Measurements from ENCODE around the gene TRPV3.
"Not testable (repeated sequence)": the region's sequence is repeated elsewhere in the genome, so short reads cannot be mapped to it uniquely, and the experiment has no call there.

Gene TRPV3

DNA sequence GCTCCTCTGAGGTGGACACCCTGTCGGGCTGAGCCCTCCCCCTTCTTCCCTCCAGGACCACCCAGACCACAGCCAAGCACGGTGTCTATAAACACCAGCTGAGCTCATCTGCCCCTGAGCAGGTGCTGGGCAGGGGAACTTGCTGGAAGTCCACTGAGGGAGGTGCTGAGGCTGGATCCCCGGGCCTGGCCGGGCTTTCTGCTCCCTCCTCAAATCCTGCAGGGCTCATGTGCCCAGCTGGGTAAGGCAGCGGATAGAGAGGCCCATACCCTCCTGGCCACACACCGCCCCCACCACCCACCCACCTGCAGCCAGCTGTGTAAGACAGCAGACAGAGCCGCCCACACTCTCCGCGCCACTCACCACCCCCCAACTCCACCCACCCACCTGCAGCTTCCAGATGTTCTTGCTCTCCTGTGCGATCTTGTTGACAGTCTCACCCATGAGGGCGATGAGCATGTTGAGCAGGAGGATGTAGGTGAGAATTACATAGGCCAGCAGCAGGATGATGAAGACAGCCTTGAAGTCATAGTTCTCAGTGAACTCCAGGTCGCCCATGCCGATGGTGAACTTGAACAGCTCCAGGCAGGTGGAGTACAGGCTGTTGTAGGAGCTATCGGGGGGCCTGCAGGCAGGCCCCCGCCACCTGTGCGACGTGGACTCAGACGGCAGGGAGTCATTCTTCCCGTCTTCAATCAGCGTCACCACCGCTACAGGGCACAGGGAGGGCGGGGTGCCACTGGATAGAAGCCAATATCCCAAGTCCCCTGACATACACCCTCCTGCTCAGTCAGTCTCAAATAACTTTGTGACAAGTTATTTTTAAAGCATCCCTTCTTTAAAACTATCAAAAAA is 15.9 kb upstream of the TRPV3 start:
- no peak for FAIRE-seq

DNA sequence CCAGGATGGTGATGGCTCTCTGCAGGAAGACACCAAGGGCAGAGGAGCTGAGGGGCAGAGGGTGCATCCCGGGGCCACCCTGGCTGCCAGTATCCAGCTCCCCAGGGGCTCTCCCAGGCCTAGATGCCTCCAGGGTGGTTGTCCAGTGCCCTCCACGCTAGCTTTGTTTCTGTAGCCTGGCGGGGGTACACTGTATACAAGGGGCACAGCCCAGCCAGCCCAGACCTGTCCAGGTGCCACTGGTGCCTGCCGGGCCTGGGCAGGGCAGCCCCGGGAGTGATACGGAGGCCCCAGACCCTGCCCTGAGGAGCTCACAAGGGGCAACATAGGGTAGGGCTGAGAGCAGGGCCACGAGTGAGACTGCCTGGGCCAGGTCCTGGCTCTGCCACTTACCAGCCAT is 14.6 kb upstream of the TRPV3 start:
- no peak for FAIRE-seq

- no peak for FAIRE-seq
Measured at GRCh38 chr17:3571043-3571900, 13.7 kb upstream of the TRPV3 start.

GRCh38 chr17:3569534-3570137 is 12.0 kb upstream of the TRPV3 start:
- FAIRE-seq: no peak

DNA sequence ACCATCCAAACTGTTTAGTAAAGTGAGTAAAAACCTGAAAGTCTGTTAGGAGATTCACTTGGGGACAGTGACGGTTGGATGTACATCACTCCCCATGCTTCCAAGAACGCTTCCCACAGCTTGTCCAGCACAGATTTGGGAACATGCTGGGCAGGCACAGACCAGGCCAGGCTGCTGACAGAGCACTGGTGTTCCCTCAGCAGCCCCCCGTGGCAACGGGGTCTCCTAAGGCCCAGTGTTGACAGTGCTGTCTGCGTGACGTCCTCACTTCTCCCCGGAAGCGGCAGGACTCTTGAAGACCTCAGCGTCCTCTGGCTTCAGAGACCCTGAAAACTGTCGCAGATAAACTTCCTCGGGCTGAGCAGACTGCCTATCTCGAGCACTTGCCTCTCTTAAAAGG is 8.9 kb upstream of the TRPV3 start:
- no peak for FAIRE-seq

DNA sequence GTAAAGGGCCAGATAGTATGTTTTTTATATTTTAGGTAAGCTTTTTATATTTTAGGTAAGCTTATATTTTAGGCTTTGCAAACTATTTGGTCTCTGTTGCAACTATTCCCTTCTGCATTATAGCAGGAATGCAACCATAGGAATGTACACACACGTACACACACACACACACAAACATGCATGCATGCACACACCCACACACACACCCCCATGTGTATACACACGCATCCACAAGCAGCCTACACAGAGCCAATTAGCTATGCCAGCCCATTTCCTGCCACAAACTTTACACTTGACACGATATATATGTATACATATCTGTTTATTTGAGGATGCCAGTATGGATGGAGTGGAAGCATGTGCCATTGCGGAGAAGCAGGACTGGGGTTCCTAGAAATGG is 7.5 kb upstream of the TRPV3 start:
- no peak for FAIRE-seq

DNA sequence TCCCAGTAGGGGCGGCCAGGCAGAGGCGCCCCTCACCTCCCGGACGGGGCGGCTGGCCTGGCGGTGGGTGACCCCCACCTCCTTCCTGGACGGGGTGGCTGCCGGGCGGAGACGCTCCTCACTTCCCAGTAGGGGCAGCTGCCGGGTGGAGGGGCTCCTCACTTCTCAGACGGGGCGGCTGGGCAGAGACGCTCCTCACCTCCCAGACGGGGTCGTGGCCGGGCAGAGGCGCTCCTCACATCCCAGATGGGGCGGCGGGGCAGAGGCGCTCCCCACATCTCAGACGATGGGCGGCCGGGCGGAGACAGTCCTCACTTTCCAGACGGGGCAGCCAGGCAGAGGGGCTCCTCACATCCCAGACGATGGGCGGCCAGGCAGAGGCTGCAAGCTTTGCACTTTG is 6.6 kb upstream of the TRPV3 start:
- not testable (repeated sequence) for FAIRE-seq

DNA sequence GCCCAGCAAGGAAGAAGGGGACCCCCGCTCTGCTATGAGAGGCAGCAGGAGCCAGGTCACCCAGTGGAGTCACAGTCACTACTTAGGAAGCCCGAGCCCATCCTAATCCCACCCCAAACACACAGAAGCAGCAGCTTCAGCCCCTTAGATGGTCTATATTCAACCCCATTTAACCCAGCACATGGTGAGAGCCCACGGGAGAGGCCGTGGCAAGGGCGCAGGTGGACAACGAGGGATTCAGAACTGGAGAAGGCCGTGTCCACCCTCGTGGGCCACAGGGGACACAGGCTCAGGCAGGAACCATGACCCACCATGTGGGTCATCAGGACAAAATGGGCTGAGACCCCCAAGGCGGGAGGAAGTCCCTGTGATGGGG is 1.6 kb upstream of the TRPV3 start:
- no peak for FAIRE-seq

DNA sequence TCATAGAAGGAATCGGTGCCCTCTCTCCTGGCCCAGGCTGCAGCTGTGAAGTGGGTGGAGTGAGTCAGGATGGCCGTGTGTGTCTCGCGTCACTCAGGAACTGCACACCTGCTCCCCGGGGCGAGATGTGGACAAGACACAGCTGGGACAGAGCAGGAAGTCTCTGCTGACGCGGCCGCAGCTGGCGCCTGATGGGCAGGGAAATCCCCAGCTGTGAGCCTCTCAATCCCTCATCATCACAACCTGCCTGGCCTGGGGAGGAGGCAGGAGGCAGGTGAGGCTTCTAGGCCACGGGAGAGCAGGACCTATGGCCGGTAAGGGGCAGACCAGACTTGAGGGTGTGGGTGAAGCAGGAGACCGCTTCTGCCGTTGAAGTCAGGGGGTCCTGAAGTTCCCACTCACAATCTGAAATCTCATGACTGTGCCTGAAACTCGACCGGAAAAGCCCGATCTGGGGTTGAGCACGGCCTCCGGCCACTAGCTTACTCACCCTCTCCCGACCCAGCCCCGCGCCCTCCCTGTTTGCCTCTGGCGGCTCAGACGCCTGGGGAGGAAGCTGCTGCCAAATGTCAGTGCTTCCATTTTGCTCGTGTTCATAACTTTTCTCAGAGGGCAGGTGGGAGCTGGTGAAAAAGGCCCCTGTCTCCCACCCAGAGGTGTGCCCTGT is 1.1 kb upstream of the TRPV3 start:
- no peak for FAIRE-seq

DNA sequence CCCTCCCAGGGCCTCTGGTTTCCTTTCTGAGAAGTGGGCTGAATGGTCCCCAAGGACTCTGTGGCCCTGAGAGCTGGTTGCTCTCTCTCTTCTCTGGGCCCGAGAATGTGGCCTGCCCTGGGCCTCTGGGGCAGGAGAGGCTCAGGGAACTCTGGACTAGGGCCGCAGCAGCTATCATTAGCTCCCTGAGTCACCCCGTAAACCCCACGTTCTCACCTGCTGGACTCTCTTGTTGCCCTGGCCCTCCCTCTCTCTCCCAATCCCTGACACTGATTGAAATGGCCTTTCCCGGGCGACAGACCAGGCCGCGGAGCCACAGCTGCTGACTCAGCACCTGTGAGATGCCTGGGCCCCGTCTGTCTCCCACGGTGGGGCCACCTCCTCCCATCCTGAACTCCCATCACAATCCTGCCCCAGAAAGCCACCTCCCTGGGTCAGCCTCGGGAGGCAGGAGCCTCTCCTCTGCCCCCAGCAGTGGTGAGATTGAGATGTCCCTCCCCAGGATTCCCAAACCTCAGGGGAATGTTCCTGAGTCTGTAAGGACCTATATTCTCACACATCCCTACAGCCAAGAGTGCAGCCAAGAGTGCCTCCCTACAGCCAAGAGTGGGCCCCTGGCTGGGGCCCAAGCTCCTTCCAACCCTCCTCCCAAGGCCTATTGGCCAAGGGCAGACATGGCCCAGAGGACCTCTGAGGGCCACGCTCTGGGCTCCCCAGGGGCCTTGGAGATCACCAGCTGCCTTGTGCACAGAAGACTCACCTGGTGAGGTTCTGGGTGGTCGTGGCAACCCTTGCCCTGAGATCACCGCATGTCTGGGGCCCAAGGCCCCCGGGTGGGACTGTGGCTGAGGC is 470 bp downstream of the TRPV3 start:
- FAIRE-seq: no peak

DNA sequence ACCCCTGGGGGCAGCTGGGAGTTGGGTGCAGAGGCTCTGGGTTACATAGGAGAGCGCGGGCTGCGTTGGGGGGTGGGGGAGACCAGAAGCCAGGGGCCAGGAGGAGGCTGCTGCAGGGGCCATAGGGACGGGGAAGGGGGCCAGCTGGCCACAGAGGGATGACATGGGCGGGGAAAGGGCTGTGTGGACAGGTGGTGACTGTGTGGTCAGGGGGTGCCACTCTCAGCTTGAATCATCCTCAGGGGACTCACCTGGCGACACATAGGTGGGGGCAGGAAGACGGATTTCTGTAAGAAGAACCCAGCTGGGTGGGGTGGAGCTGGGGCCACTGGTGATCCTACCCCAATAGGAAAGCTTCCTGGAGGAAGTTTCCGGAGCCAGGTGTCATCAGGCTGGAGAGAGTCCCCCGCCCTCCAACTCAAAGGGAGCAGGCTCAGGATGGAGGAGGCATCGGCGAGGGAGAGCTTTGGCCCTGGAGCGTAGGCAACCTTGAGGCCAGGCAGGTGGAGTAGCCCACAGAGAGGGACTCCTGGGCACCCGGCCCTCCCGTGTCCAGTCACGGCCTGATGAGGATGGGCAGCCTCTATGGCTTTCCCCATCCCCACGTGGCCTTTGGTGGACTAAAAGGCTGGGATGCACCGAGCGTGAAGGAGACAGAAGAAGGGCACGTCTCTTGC is 1.2 kb downstream of the TRPV3 start:
- no peak for FAIRE-seq

- FAIRE-seq: no peak
Measured at GRCh38 chr17:3555189-3555796, 2.3 kb downstream of the TRPV3 start.

DNA sequence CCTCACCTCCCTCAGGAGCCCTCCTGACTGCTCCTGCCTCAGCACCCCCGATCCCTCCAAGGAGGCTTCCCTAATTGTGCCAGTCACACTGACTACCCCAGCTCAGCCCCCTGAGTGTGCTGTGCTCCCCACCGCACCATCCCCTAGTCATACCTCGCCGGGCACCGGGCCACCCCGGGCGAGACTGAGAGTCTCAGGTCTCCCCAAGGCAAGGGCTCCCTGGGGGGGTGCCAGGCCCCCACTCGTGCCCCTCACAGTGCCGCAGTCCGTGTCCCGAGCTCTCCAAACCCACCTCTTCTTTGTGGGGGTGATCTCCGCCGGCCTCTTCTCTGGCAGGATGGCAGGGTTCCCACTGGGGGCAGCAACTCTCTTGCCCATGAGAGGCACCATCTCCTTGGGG is 3.2 kb downstream of the TRPV3 start:
- no peak for FAIRE-seq

GRCh38 chr17:3553419-3554401 is 3.9 kb downstream of the TRPV3 start:
- no peak for FAIRE-seq

DNA sequence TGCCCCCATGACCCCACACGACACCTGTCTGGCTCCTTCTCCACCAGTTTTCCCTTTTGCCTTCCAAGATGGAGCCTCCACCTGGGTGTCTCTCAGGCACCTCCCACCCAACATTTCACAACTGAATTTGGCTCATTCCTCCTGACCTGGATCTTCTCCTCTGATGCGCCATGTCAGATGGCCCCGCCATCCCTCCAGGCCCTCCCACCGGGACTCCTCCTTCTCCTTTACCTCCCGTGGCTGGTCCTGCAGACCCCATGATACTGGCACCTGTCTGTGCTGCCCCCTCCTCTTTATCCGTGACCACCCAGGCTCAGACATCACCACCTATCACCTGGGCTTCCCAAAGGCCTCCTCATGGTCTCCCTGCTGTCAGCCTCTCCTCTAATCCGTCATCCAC is 4.7 kb downstream of the TRPV3 start:
- FAIRE-seq: no peak

GRCh38 chr17:3551189-3551588 is 6.4 kb downstream of the TRPV3 start:
- FAIRE-seq: no peak

DNA sequence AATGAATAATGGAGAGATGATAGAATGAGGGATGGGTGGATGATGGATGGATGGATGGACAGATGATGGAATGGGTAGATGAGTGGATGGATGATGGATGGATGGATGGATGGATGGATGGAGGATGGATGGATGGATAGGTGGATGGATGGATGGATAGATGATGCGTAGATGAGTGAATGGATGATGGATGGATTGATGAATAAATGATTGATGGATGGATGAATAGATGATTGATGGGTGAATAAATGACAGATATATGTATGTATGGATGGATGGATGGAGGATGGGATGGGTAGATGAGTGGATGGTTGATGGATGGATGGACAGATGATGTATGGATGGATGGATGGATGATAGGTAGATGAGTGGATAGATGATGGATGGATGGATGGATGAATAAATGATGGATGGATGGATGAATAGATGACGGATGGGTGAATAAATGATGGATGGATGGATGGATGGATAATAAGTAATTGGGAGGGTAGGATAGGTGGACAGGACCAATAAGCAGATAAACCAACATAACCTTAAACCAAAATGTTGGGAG is 7.9 kb downstream of the TRPV3 start:
- no peak for FAIRE-seq

DNA sequence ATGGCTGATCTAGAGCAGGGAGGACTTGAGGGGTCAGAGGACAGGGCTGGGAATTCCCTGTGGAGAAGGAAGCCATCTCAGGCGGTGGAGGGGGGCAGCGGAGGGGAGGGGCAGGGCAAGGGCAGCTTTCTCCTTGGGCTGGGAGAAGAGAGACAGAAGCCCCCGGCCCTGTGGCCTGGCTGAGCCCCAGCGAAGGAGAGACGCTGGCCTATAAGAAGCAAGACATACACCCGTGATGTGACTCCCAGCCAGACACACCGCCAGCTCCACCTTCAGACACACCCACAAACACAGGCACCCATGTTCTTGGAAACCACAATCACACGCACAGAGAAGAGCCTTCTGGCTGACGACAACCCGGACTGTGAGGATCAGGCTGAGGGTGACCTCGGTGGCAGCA is 10.0 kb downstream of the TRPV3 start:
- FAIRE-seq: no peak

DNA sequence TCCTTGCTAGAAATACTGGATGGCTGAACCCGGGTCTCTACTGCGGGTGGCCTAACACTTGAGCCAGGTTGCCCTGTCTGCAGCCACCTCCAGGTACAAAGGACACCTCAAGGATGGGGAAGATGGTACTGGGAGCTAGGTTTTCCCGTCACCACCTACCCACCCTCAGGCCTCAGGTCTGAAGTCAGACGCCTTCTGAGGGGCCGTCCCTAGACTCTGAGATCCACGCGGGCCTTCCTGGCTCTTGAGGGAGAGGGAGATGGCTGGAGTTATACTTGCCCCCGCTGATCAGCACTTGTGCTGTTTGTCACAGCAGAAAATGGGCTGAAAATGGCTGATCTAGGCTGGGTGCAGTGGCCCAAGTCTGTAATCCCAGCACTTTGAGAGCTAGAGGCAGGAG is 10.6 kb downstream of the TRPV3 start:
- FAIRE-seq: no peak

GRCh38 chr17:3546521-3546920 is 11.1 kb downstream of the TRPV3 start:
- no peak for FAIRE-seq
